SK-N-SH (cell line): ENCODE measurements around the gene FOCAD.

Source experiments
- CTCF ChIP-seq: fragments of 200-600 bp; sonication (generic); IDR thresholded peaks from 2 replicates; pipeline ENCODE4 v1.6.1; 2017; ENCODE audit warnings: antibody characterized with exemption, mild to moderate bottlenecking, moderate library complexity
- EP300 ChIP-seq, 2 experiments: IDR thresholded peaks; 2 replicates each; pipeline versions ENCODE4 v1.4.0 to v1.6.1; 2012; ENCODE audit warnings: borderline replicate concordance in 1 of 2, low read depth in 1 of 2, low read length in 1 of 2
- EZH2phosphoT487 ChIP-seq: fragments of 200-600 bp; sonication (generic); IDR thresholded peaks from 2 replicates; pipeline ENCODE4 v1.6.1; 2017; ENCODE audit warnings: low read depth, mixed run types, mild to moderate bottlenecking, antibody characterized with exemption, moderate library complexity, borderline replicate concordance
- MXI1 ChIP-seq: IDR thresholded peaks from 2 replicates; pipeline ENCODE4 v1.6.1; 2012; ENCODE audit warnings: mild to moderate bottlenecking, low read depth, low read length, improper control_type of control experiment
- NRF1 ChIP-seq: IDR thresholded peaks from 2 replicates; pipeline ENCODE4 v1.6.1; 2012; ENCODE audit warnings: low read depth, mild to moderate bottlenecking, low read length
- POLR2AphosphoS5 ChIP-seq: IDR thresholded peaks from 2 replicates; pipeline ENCODE4 v1.6.1; 2012; ENCODE audit warnings: low read depth, low read length
- TEAD4 ChIP-seq: IDR thresholded peaks from 2 replicates; pipeline ENCODE4 v1.4.0; 2012; ENCODE audit warnings: mild to moderate bottlenecking, borderline replicate concordance; ENCODE audit not compliant: insufficient read depth

GRCh38 chr9:21018177-21018576 is 334.1 kb downstream of the FOCAD start:
- no peak for TF ChIP-seq CTCF
- TF ChIP-seq EZH2phosphoT487, result no peak
- no peak for TF ChIP-seq NRF1
- TF ChIP-seq POLR2AphosphoS5, result no peak
- no peak for TF ChIP-seq EP300 (IDR thresholded peaks at IDR 0.05; ENCODE audit: borderline replicate concordance in 1 of 2, low read depth in 1 of 2, low read length in 1 of 2)
- TF ChIP-seq MXI1, result no peak
- no peak for TF ChIP-seq TEAD4
